Psoas muscle (tissue), 8 donors: ENCODE results near the gene HSD17B14. TPM values are rescaled to one million over a fixed set of nuclear protein-coding genes. Genes with fewer than 3 reads are reported as not detected.

Source experiments
- ATAC-seq, 4 donors: fragments of 200-7000 bp; cut with Tn5 transposase; one replicate each; pipeline ENCODE4 v1.9.1; 2020; ENCODE audit warnings: moderate library complexity in 3 of 4, mild to moderate bottlenecking in 2 of 4
- DNase-seq, 2 donors: peaks; one replicate each; pipeline ENCODE4 v3.0.0-alpha.2; 2020
- H3K27ac ChIP-seq: fragments of 200-600 bp; one replicate; pipeline ENCODE4 v1.8.0; 2022
- H3K27me3 ChIP-seq, 3 donors: fragments of 200-600 bp in 1 of 3; one replicate each; pipeline versions ENCODE4 v1.6.1 to v1.8.0; 2013 to 2022; ENCODE audit warnings: low read length in 2 of 3, mild to moderate bottlenecking in 2 of 3, moderate library complexity in 1 of 3; ENCODE audit not compliant: insufficient read depth in 3 of 3
- H3K36me3 ChIP-seq, 2 donors: fragments of 200-600 bp in 1 of 2; one replicate each; pipeline versions ENCODE4 v1.6.1 to v1.8.0; 2013 to 2022; ENCODE audit warnings: low read depth in 1 of 2, mild to moderate bottlenecking in 1 of 2, moderate library complexity in 1 of 2; ENCODE audit not compliant: insufficient read depth in 1 of 2
- H3K4me1 ChIP-seq: fragments of 200-600 bp; one replicate; pipeline ENCODE4 v1.8.0; 2022
- H3K4me3 ChIP-seq: fragments of 200-600 bp; one replicate; pipeline ENCODE4 v1.8.0; 2022; ENCODE audit warnings: mild to moderate bottlenecking
- H3K9me3 ChIP-seq: fragments of 200-600 bp; one replicate; pipeline ENCODE4 v1.8.0; 2022
- WGBS, 3 donors: extraction: QIAGEN DNeasy Blood & Tissue Kit; methylation state at CpG; one replicate each; pipeline versions ENCODE4 v1.1.6 to v1.1.7; 2013; 5-methylcytosine and 5-hydroxymethylcytosine counted together
- intact Hi-C, 2 donors: fragments of 100-400 bp; cut with DNase I; formaldehyde crosslinking; loops; one replicate each; pipeline versions ENCODE4 v1.11.0 to v1.14.2; 2022
- polyA plus RNA-seq, 3 donors: library from polyadenylated mRNA; stranded (reverse); fragments of 200-250 nt; gene quantifications; one replicate each; pipeline ENCODE4 v1.2.3, GENCODE V29; 2013
- total RNA-seq, 4 donors: library from RNA; stranded (reverse); fragmentation: NEBNext Ultra II Directional in 2 of 4; extraction: Animal tissue kit (Norgen Biotek cat#: 25700) in 2 of 4; gene quantifications; one replicate each; pipeline versions ENCODE4 v1.2.1 to v1.2.4, GENCODE V29; 2021 to 2023
- TF ChIP-seq, protein P1 (sequence below): fragments of 200-600 bp; IDR thresholded peaks from one replicate; pipeline ENCODE4 v1.8.0; 2022; ENCODE audit warnings: antibody characterized with exemption
- donor health status: healthy with polysubstance abuse.
- donor health status: DM: no; HTN: no; CAD: no; lungs with moderate emphysema.
- donor health status: Bipolar disorder and iron deficiency.
- donor health status: healthy.
- donor health status: DM: yes; HTN: yes; CAD: no.
- donor health status: DM: no; HTN: no; CAD: no.
- donor health status: DM: no; HTN: no; CAD: no.
- donor health status: DM: yes; HTN: yes; CAD: no.

The HSD17B14 gene
- total and polyA plus RNA-seq, 7 donors, result 0.15 to 1.2 (median 0.66) TPM

DNA sequence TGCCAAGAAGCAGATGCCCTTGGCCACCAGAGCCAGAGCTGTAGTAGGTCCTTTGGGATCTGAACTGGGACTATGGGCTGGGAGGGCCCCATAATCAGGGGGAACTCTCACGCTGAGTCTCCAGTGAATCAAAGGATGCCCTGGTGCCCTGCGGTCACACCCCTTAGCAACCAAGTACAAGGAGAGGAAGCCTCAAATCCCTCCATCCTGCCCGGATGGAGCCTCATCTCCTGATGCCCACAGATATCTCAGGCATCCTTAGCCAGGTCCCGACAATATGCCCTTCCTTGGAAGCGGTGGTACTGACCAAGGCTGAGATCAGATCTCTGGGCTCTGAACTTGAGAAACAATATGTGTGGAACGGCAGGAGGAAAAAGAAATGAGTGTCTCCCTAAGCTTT lies 30.4 kb upstream of the HSD17B14 start:
- Histone ChIP-seq H3K9me3 (no peaks in the 10 kb centered on the region), H3K27me3 (no peaks in the 10 kb centered on the region), H3K4me3 (peak overlapping the region; percentile 54), H3K27ac (no peak overlapping the region), H3K36me3 (no peaks in the 10 kb centered on the region), H3K4me1 (peaks cover 12% of the 10 kb centered on the region)
- ATAC-seq (no peak), DNase-seq (no peak)
- TF ChIP-seq, protein P1, sequence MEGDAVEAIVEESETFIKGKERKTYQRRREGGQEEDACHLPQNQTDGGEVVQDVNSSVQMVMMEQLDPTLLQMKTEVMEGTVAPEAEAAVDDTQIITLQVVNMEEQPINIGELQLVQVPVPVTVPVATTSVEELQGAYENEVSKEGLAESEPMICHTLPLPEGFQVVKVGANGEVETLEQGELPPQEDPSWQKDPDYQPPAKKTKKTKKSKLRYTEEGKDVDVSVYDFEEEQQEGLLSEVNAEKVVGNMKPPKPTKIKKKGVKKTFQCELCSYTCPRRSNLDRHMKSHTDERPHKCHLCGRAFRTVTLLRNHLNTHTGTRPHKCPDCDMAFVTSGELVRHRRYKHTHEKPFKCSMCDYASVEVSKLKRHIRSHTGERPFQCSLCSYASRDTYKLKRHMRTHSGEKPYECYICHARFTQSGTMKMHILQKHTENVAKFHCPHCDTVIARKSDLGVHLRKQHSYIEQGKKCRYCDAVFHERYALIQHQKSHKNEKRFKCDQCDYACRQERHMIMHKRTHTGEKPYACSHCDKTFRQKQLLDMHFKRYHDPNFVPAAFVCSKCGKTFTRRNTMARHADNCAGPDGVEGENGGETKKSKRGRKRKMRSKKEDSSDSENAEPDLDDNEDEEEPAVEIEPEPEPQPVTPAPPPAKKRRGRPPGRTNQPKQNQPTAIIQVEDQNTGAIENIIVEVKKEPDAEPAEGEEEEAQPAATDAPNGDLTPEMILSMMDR, result no peak
- intact Hi-C loops, result no loop called here
- WGBS, 3 donors, result 69 to 79% (median 70%) methylated on average over 6 of the region's 6 CpGs

DNA sequence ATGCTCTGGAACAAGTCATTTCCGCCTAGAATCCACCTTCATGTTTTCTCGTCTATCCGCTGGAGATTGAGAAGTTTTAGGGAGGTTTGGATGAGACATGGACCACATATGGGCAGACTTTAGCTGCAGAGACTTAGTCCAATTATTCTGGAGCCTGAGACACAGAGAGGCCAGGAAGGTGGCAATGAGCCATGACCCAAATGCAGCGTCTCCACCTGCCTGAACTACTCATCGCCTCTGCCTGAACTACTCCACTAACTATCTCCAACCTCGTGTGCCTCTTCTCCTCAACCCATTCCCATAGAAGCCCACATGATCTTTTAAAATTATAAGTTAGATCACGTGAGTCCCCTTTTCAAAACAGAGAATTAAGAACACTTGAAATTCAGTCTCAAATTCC lies 26.5 kb upstream of the HSD17B14 start:
- no peaks in the 10 kb centered on the region for H3K9me3 ChIP-seq
- no peaks in the 10 kb centered on the region for H3K27me3 ChIP-seq
- H3K4me3 ChIP-seq, result no peak overlapping the region
- H3K36me3 ChIP-seq, result peaks cover 0 to 5% of the 10 kb centered on the region in 2 donors
- H3K27ac ChIP-seq, result peak overlapping the region; percentile 64
- intact Hi-C loops, result no loop called here
- peak in 1 of 2 donors; percentile 70 for DNase-seq
- peak; percentile 85 to 88 (median 86) for ATAC-seq
- TF ChIP-seq, protein P1, result no peak
- peaks cover 4% of the 10 kb centered on the region for H3K4me1 ChIP-seq
- WGBS, 3 donors, result 50 to 62% (median 55%) methylated on average over 7 of the region's 7 CpGs

DNA sequence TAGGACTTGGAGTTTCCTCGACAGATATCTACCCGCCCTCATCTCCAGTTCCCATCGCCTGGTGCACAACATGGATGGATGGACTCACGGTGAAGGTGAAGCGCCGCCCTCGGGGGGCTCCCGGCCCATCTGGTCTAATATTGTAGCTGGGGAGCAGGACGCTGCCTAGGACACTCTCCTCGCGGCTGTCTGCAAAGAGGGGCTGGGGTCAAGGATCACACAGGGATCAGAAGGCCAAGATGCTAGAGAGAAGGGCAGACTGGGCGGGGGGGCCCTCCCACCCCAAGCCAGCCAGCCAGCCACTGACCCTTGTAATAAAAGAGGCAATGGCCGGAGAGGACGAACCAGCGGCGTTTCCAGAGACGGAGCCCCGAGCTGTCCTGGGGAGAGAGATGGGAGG lies 25.0 kb upstream of the HSD17B14 start:
- no peak for DNase-seq
- Histone ChIP-seq H3K4me1 (peaks cover 4% of the 10 kb centered on the region), H3K4me3 (no peak overlapping the region), H3K36me3 (peaks cover 0 to 5% of the 10 kb centered on the region in 2 donors), H3K9me3 (no peaks in the 10 kb centered on the region), H3K27me3 (no peaks in the 10 kb centered on the region), H3K27ac (no peak overlapping the region)
- TF ChIP-seq, protein P1, result no peak
- intact Hi-C loops, result no loop called here
- no peak for ATAC-seq
- WGBS, 3 donors, result 81 to 84% (median 82%) methylated on average over 18 of the region's 18 CpGs

DNA sequence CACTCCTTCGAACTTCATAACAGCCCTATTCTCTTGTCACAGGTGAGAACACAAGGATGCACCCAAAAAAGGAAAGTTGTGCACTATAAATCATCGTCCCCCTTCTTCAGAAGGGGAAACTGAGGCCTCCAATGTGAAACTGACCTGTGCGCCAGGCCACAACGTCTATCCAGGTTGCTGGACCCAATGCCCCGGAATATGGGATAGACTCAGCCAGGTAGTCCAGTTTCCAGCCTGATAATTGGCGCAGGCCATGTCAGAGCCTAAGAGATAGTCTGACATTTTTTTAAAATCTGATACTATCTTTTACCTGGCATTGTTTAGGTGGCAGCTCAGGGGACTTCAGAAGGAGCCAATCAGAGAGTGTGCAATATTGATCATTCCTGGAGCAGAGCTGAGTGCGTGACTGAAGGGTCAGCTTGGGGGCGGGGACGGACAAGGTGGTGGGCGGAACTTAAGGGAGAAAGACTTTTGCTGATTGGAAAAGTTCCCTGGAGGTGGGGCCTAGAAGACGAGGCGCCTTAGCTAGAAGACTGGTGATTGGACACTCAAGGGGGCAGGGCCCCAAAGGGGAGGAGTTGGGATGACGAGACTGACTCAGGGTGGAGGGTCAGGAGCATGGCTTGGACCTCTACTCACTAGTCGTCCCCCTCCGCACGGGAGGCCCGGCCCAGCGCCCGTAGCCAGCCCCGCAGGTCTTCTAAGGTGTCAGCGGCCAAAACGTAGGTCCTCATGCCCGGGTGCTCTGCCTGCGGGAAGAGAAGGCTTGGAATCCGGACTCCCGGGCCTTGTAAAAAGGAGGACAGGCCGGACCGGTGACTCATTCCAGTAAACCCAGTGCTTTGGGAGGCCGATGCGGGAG lies 23.7 kb upstream of the HSD17B14 start:
- no peak overlapping the region for H3K27ac ChIP-seq
- H3K4me3 ChIP-seq, result no peak overlapping the region
- intact Hi-C loops, result no loop called here
- ATAC-seq (no peak), DNase-seq (no peak)
- H3K4me1 ChIP-seq, result peaks cover 4% of the 10 kb centered on the region
- WGBS, 3 donors, result 86 to 90% (median 88%) methylated on average over 28 to 30 of the region's 30 CpGs
- no peaks in the 10 kb centered on the region for H3K9me3 ChIP-seq
- peaks cover 0 to 5% of the 10 kb centered on the region in 2 donors for H3K36me3 ChIP-seq
- no peaks in the 10 kb centered on the region for H3K27me3 ChIP-seq
- TF ChIP-seq, protein P1, result no peak
